GM12878 (cell line): Measurements from ENCODE around the gene RCAN1. TPM values are rescaled to one million over a fixed set of nuclear protein-coding genes. Genes with fewer than 3 reads are reported as not detected.

Experiments
- ATAC-seq: fragments of 200-7000 bp; cut with Tn5 transposase; 3 replicates; pipeline ENCODE4 v1.9.1; 2020; ENCODE audit warnings: mild to moderate bottlenecking, moderate library complexity
- BruUV-seq: library from RNA; stranded (reverse); fragments of 400-500 nt; replicated peaks from 2 replicates; lab custom pipeline; 2021; lab: Mats Ljungman, UMichigan
- CTCF ChIA-PET: fragments of 300-600 bp; sonication (Branson Sonifier 250); formaldehyde crosslinking; extraction: SDS; loops from one replicate; lab custom pipeline; 2021; ENCODE audit warnings: inconsistent platforms; lab: Yijun Ruan, JAX
- POLR2A ChIA-PET: fragments of 350-600 bp; formaldehyde crosslinking; extraction: SDS; loops from one replicate; lab custom pipeline; 2021; ENCODE audit warnings: inconsistent platforms; lab: Charles Lee
- RAD21 ChIA-PET: fragments of 300-600 bp; sonication (Branson Sonifier 250); formaldehyde crosslinking; loops from one replicate; lab custom pipeline; 2023; ENCODE audit warnings: antibody characterized with exemption; ENCODE audit not compliant: unreplicated experiment; lab: Charles Lee
- SMC1A ChIA-PET: fragments of 300-600 bp; sonication (Branson Sonifier 250); formaldehyde crosslinking; loops from one replicate; lab custom pipeline; 2023; ENCODE audit not compliant: unreplicated experiment, uncharacterized antibody; lab: Charles Lee
- DNase-seq: peaks from one replicate; pipeline ENCODE4 v3.0.0-alpha.2; 2011; ENCODE audit warnings: low read depth, low spot score
- FAIRE-seq: peaks from 3 replicates; lab custom pipeline; 2011; peaks lifted over from hg19 to GRCh38; lab: Jason Lieb, UNC
- H2AFZ ChIP-seq: 2 replicates; pipeline ENCODE4 v1.6.0; 2011; ENCODE audit warnings: low read depth, low read length, control low read depth; ENCODE audit not compliant: control insufficient read depth
- H3K27ac ChIP-seq: 2 replicates; pipeline ENCODE4 v1.5.1; 2011; ENCODE audit warnings: control low read depth; ENCODE audit not compliant: control insufficient read depth, insufficient read depth
- H3K27me3 ChIP-seq, 2 experiments: replicated peaks in 1 of 2; 2 replicates each; pipeline versions ENCODE4 v1.6.0 to v1.6.1; 2011; ENCODE audit warnings: low read length in 1 of 2; ENCODE audit not compliant: control insufficient read depth in 2 of 2, insufficient read depth in 2 of 2
- H3K36me3 ChIP-seq, 2 experiments: 2 replicates each; pipeline ENCODE4 v1.5.1; 2011; ENCODE audit warnings: low read length in 1 of 2; ENCODE audit not compliant: control insufficient read depth in 2 of 2, insufficient read depth in 2 of 2
- H3K4me1 ChIP-seq: 2 replicates; pipeline ENCODE4 v1.6.1; 2011; ENCODE audit warnings: mild to moderate bottlenecking, low read length, moderate library complexity, mixed read lengths; ENCODE audit not compliant: control insufficient read depth, insufficient read depth
- H3K4me2 ChIP-seq: 2 replicates; pipeline ENCODE4 v1.6.0; 2011; ENCODE audit warnings: control low read depth; ENCODE audit not compliant: control insufficient read depth, insufficient read depth
- H3K4me3 ChIP-seq: fragments of 200-600 bp; sonication (generic); 2 replicates; pipeline ENCODE4 v1.5.1; 2016
- H3K79me2 ChIP-seq: 2 replicates; pipeline ENCODE4 v1.6.0; 2011; ENCODE audit warnings: low read length; ENCODE audit not compliant: control insufficient read depth, insufficient read depth
- H3K9ac ChIP-seq: 2 replicates; pipeline ENCODE4 v1.8.0; 2011; ENCODE audit warnings: low read length, control low read depth, mixed read lengths; ENCODE audit not compliant: control insufficient read depth, insufficient read depth
- H3K9me3 ChIP-seq: replicated peaks from 3 replicates; pipeline ENCODE4 v1.5.1; 2011; ENCODE audit warnings: mild to moderate bottlenecking, low read length; ENCODE audit not compliant: control insufficient read depth, insufficient read depth
- H4K20me1 ChIP-seq: 2 replicates; pipeline ENCODE4 v1.6.0; 2011; ENCODE audit not compliant: control insufficient read depth, insufficient read depth
- ASH2L ChIP-seq: fragments of 300-600, 200-600 bp; sonication (generic); IDR thresholded peaks from 2 replicates; pipeline ENCODE4 v1.6.1; 2017; ENCODE audit warnings: low read depth, mild to moderate bottlenecking, borderline replicate concordance
- CEBPB ChIP-seq, 2 experiments: fragments of 150-350 bp in 1 of 2; IDR thresholded peaks; 2 replicates each; pipeline ENCODE4 v1.6.1; 2012 to 2014; ENCODE audit warnings: low read depth in 2 of 2, low read length in 2 of 2, borderline replicate concordance in 1 of 2, inconsistent platforms in 1 of 2
- HCFC1 ChIP-seq: fragments of 150-350 bp; IDR thresholded peaks from 2 replicates; pipeline ENCODE4 v1.6.1; 2014; ENCODE audit warnings: low read length
- IRF4 ChIP-seq: IDR thresholded peaks from 2 replicates; pipeline ENCODE4 v1.6.1; 2011; ENCODE audit warnings: low read depth, low read length
- NRF1 ChIP-seq: conservative IDR thresholded peaks from 2 replicates; pipeline ENCODE4 v1.6.1; 2011; ENCODE audit warnings: mild to moderate bottlenecking, low read depth, low read length, improper control_type of control experiment
- RAD51 ChIP-seq: fragments of 450-650 bp; IDR thresholded peaks from 2 replicates; pipeline ENCODE4 v1.6.1; 2016; ENCODE audit warnings: moderate library complexity, mild to moderate bottlenecking, inconsistent platforms
- SMC3 ChIP-seq: IDR thresholded peaks from 2 replicates; pipeline ENCODE4 v1.6.1; 2011; ENCODE audit warnings: low read length, improper control_type of control experiment, borderline replicate concordance
- USF1 ChIP-seq: IDR thresholded peaks from 2 replicates; pipeline ENCODE4 v1.6.1; 2011; ENCODE audit warnings: borderline replicate concordance, low read depth, mild to moderate bottlenecking, moderate library complexity, mixed read lengths, low read length; ENCODE audit not compliant: insufficient read depth; ENCODE audit errors: extremely low read length
- WGBS: methylation state at CpG from one replicate; pipeline ENCODE4 v1.1.6; 2016; ENCODE audit warnings: low lambda C conversion rate; ENCODE audit not compliant: insufficient replicate concordance, insufficient coverage; ENCODE audit errors: missing lambda C conversion rate; 5-methylcytosine and 5-hydroxymethylcytosine counted together
- in situ Hi-C: fragments of 300-500 bp; cut with MboI; formaldehyde crosslinking; loops from 9 replicates; pipeline ENCODE4 v1.14.3; 2018; ENCODE audit warnings: mixed read lengths
- intact Hi-C: fragments of 100-400 bp; cut with micrococcal nuclease; formaldehyde crosslinking; loops from one replicate; pipeline ENCODE4 v1.14.2; 2022; ENCODE audit not compliant: unreplicated experiment
- polyA plus RNA-seq, 11 experiments: library from polyadenylated mRNA; depleted of rRNA in 4 of 11; unstranded in 6 of 11; stranded (reverse) in 5 of 11; fragments of >200 nt; fragmentation: Nextera tagmentation in 4 of 11; fragmentation: Illumina TruSeq in 1 of 11; extraction: Ambion mirVana in 4 of 11; extraction: Trizol in 1 of 11; gene quantifications; 1 replicate in 1 of 11; 2 replicates in 10 of 11; pipeline versions ENCODE4 v1.2.1 to v1.2.3, GENCODE V29; 2011 to 2016; ENCODE audit warnings: inconsistent platforms in 2 of 11, missing spikeins in 2 of 11, low read depth in 1 of 11
- total RNA-seq, 4 experiments: library from RNA; depleted of rRNA in 3 of 4; stranded (reverse); fragments of >200 nt in 3 of 4; fragmentation: Illumina TruSeq in 1 of 4; extraction: Trizol in 1 of 4; gene quantifications; 2 replicates each; pipeline versions ENCODE4 v1.2.1 to v1.2.3, GENCODE V29; 2013 to 2021
- TF ChIP-seq, protein P1 (sequence below): fragments of 450-650 bp; IDR thresholded peaks from 2 replicates; pipeline ENCODE4 v1.6.1; 2017; ENCODE audit warnings: mild to moderate bottlenecking, moderate library complexity
- TF ChIP-seq, protein P2 (sequence below): fragments of 450-650 bp; IDR thresholded peaks from 2 replicates; pipeline ENCODE4 v1.6.1; 2016; ENCODE audit warnings: mild to moderate bottlenecking
- TF ChIP-seq, protein P3 (sequence below): fragments of 450-650 bp; IDR thresholded peaks from 2 replicates; pipeline ENCODE4 v1.6.1; 2016; ENCODE audit warnings: mild to moderate bottlenecking

The RCAN1 gene
- total and polyA plus RNA-seq, 10 of the 15 experiments (the other 5 are each of a cell fraction or from before 2014, with no cell fraction given) = 2.8 to 12.9 (median 10.5) TPM

- TF ChIP-seq, protein P1, sequence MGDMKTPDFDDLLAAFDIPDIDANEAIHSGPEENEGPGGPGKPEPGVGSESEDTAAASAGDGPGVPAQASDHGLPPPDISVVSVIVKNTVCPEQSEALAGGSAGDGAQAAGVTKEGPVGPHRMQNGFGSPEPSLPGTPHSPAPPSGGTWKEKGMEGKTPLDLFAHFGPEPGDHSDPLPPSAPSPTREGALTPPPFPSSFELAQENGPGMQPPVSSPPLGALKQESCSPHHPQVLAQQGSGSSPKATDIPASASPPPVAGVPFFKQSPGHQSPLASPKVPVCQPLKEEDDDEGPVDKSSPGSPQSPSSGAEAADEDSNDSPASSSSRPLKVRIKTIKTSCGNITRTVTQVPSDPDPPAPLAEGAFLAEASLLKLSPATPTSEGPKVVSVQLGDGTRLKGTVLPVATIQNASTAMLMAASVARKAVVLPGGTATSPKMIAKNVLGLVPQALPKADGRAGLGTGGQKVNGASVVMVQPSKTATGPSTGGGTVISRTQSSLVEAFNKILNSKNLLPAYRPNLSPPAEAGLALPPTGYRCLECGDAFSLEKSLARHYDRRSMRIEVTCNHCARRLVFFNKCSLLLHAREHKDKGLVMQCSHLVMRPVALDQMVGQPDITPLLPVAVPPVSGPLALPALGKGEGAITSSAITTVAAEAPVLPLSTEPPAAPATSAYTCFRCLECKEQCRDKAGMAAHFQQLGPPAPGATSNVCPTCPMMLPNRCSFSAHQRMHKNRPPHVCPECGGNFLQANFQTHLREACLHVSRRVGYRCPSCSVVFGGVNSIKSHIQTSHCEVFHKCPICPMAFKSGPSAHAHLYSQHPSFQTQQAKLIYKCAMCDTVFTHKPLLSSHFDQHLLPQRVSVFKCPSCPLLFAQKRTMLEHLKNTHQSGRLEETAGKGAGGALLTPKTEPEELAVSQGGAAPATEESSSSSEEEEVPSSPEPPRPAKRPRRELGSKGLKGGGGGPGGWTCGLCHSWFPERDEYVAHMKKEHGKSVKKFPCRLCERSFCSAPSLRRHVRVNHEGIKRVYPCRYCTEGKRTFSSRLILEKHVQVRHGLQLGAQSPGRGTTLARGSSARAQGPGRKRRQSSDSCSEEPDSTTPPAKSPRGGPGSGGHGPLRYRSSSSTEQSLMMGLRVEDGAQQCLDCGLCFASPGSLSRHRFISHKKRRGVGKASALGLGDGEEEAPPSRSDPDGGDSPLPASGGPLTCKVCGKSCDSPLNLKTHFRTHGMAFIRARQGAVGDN = no peak
- TF ChIP-seq ASH2L (no peak), HCFC1 (no peak)
- TF ChIP-seq, protein P2, sequence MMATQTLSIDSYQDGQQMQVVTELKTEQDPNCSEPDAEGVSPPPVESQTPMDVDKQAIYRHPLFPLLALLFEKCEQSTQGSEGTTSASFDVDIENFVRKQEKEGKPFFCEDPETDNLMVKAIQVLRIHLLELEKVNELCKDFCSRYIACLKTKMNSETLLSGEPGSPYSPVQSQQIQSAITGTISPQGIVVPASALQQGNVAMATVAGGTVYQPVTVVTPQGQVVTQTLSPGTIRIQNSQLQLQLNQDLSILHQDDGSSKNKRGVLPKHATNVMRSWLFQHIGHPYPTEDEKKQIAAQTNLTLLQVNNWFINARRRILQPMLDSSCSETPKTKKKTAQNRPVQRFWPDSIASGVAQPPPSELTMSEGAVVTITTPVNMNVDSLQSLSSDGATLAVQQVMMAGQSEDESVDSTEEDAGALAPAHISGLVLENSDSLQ = no peak
- TF ChIP-seq, all 136 proteins: peak for 0
Observed at GRCh38 chr21:34558166-34558565, 56.7 kb downstream of the RCAN1 start (continued).

- ATAC-seq = no peak
- CTCF ChIA-PET = interaction anchor here (0.9 kb wide), 1 partner anchor 15 kb away, joined by 3 read pairs; no protein-coding TSS in a partner anchor
- BruUV-seq = no TSS peak
Observed at GRCh38 chr21:34557261-34557660, 57.7 kb downstream of the RCAN1 start.

More at GRCh38 chr21:34557261-34557660, 57.7 kb downstream of the RCAN1 start:
- intact Hi-C loops = no loop called here
- Histone ChIP-seq H3K27ac (no peak overlapping the region), H3K27me3 (no peaks in the 10 kb centered on the region), H3K4me3 (no peak overlapping the region), H3K9ac (no peak overlapping the region), H3K4me2 (no peak overlapping the region), H3K4me1 (no peaks in the 10 kb centered on the region; the same call in 1 of the 2 replicates), H3K36me3 (no peaks in the 10 kb centered on the region), H4K20me1 (no peaks in the 10 kb centered on the region), H3K79me2 (no peaks in the 10 kb centered on the region), H3K9me3 (peaks cover 5% of the 10 kb centered on the region; the same call in 2 of the 3 replicates), H2AFZ (no peak overlapping the region)
- SMC1A ChIA-PET = interaction anchor here (1.3 kb wide), 1 partner anchor 25 kb away, joined by 3 read pairs; no protein-coding TSS in a partner anchor
- in situ Hi-C loops = no loop called here
- no peak for DNase-seq
- POLR2A ChIA-PET = no interaction called here
- WGBS = 14% methylated on average over 5 of the region's 5 CpGs
- no peak for TF ChIP-seq CEBPB (IDR thresholded peaks at IDR 0.05; ENCODE audit: borderline replicate concordance in 1 of 2, low read depth in 2 of 2, low read length in 2 of 2)
- peak; percentile 81; the same call in 1 of the 2 replicates for TF ChIP-seq RAD51
- peak; percentile 49; the same call in 1 of the 2 replicates for TF ChIP-seq IRF4
- TF ChIP-seq SMC3 = no peak
- TF ChIP-seq HCFC1 = no peak
- peak; percentile 69 for TF ChIP-seq USF1
- TF ChIP-seq, protein P3, sequence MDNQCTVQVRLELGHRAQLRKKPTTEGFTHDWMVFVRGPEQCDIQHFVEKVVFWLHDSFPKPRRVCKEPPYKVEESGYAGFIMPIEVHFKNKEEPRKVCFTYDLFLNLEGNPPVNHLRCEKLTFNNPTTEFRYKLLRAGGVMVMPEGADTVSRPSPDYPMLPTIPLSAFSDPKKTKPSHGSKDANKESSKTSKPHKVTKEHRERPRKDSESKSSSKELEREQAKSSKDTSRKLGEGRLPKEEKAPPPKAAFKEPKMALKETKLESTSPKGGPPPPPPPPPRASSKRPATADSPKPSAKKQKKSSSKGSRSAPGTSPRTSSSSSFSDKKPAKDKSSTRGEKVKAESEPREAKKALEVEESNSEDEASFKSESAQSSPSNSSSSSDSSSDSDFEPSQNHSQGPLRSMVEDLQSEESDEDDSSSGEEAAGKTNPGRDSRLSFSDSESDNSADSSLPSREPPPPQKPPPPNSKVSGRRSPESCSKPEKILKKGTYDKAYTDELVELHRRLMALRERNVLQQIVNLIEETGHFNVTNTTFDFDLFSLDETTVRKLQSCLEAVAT = no peak
- TF ChIP-seq NRF1 = no peak
- FAIRE-seq = peak; percentile 62
- RAD21 ChIA-PET = no interaction called here
